ENCODE measurements around the gene CMBL. TPM values are rescaled to one million over a fixed set of nuclear protein-coding genes. Genes with fewer than 3 reads are reported as not detected.
A peak's percentile ranks its signal among the peaks of the same experiment; 100 is the strongest.

CMBL gene
- total RNA-seq, 2 donors from 2014 or later, result 10.4 to 20.5 TPM

- WGBS, 2 experiments (ENCODE audit: insufficient coverage in 1 of 2, insufficient read length in 1 of 2), result 31 to 35% methylated on average over 13 to 17 of the region's 17 CpGs
Observed at GRCh38 chr5:10283927-10284635, 23.6 kb downstream of the CMBL start.

GRCh38 chr5:10279925-10280720, 27.6 kb downstream of the CMBL start:
- Histone ChIP-seq H3K9me3 (ENCODE audit: control insufficient read depth, low read length) (no peaks in the 10 kb centered on the region), H3K9ac (ENCODE audit: extremely low read depth, low read length, poor library complexity, severe bottlenecking) (no peak overlapping the region), H3K36me3 (ENCODE audit: control insufficient read depth, insufficient read depth, low read length) (no peaks in the 10 kb centered on the region), H3K4me1 (ENCODE audit: control insufficient read depth, insufficient read depth, low read length) (no peaks in the 10 kb centered on the region), H3K4me3 (ENCODE audit: low read length) (no peak overlapping the region), H3K27me3 (ENCODE audit: control insufficient read depth, insufficient read depth, low read length, poor library complexity, severe bottlenecking) (no peaks in the 10 kb centered on the region), H3K27ac (ENCODE audit: low read depth, low read length) (no peak overlapping the region)
- TF ChIP-seq CTCF (conservative IDR thresholded peaks at IDR 0.05), result no peak
- Mint-ChIP-seq H3K27ac (no peak overlapping the region), H3K4me3 (no peak overlapping the region), H3K9me3 (no peaks in the 10 kb centered on the region), H3K4me1 (peaks cover 16% of the 10 kb centered on the region), H3K27me3 (ENCODE audit: insufficient read depth) (no peaks in the 10 kb centered on the region), H3K36me3 (ENCODE audit: low read depth) (no peaks in the 10 kb centered on the region)
- WGBS, 2 experiments (ENCODE audit: insufficient coverage in 1 of 2, insufficient read length in 1 of 2), result 77 to 90% methylated on average over 4 to 7 of the region's 7 CpGs
- DNase-seq, result no peak

More at GRCh38 chr5:10283927-10284635, 23.6 kb downstream of the CMBL start:
- Mint-ChIP-seq H3K27ac (no peak overlapping the region), H3K9me3 (no peaks in the 10 kb centered on the region), H3K4me3 (no peak overlapping the region), H3K27me3 (ENCODE audit: insufficient read depth) (no peaks in the 10 kb centered on the region), H3K36me3 (ENCODE audit: low read depth) (peaks cover 6% of the 10 kb centered on the region), H3K4me1 (peaks cover 6% of the 10 kb centered on the region)
- peak; percentile 95 for DNase-seq
- no peaks in the 10 kb centered on the region for H3K9me3 ChIP-seq (ENCODE audit: control insufficient read depth, low read length)
- no peak overlapping the region for H3K9ac ChIP-seq (ENCODE audit: extremely low read depth, low read length, poor library complexity, severe bottlenecking)
- peak overlapping the region; percentile 71 for H3K27ac ChIP-seq (ENCODE audit: low read depth, low read length)
- no peaks in the 10 kb centered on the region for H3K36me3 ChIP-seq (ENCODE audit: control insufficient read depth, insufficient read depth, low read length)
- TF ChIP-seq CTCF (conservative IDR thresholded peaks at IDR 0.05), result peak; percentile 98
- no peak overlapping the region for H3K4me3 ChIP-seq (ENCODE audit: low read length)
- H3K4me1 ChIP-seq (ENCODE audit: control insufficient read depth, insufficient read depth, low read length), result no peaks in the 10 kb centered on the region
- no peaks in the 10 kb centered on the region for H3K27me3 ChIP-seq (ENCODE audit: control insufficient read depth, insufficient read depth, low read length, poor library complexity, severe bottlenecking)

GRCh38 chr5:10279328-10279727, 28.4 kb downstream of the CMBL start:
- H3K27ac Mint-ChIP-seq, result no peak overlapping the region
- no peak for TF ChIP-seq CTCF (conservative IDR thresholded peaks at IDR 0.05)
- no peaks in the 10 kb centered on the region for H3K9me3 Mint-ChIP-seq
- Histone ChIP-seq H3K27ac (ENCODE audit: low read depth, low read length) (no peak overlapping the region), H3K4me3 (ENCODE audit: low read length) (no peak overlapping the region), H3K9me3 (ENCODE audit: control insufficient read depth, low read length) (no peaks in the 10 kb centered on the region), H3K27me3 (ENCODE audit: control insufficient read depth, insufficient read depth, low read length, poor library complexity, severe bottlenecking) (no peaks in the 10 kb centered on the region), H3K9ac (ENCODE audit: extremely low read depth, low read length, poor library complexity, severe bottlenecking) (no peak overlapping the region), H3K36me3 (ENCODE audit: control insufficient read depth, insufficient read depth, low read length) (no peaks in the 10 kb centered on the region), H3K4me1 (ENCODE audit: control insufficient read depth, insufficient read depth, low read length) (no peaks in the 10 kb centered on the region)
- no peaks in the 10 kb centered on the region for H3K36me3 Mint-ChIP-seq (ENCODE audit: low read depth)
- peaks cover 17% of the 10 kb centered on the region for H3K4me1 Mint-ChIP-seq
- whole genome bisulfite sequencing, 2 experiments (ENCODE audit: insufficient coverage in 1 of 2, insufficient read length in 1 of 2), result 93 to 100% methylated on average over 1 to 3 of the region's 4 CpGs
- no peak overlapping the region for H3K4me3 Mint-ChIP-seq
- no peak for DNase-seq
- no peaks in the 10 kb centered on the region for H3K27me3 Mint-ChIP-seq (ENCODE audit: insufficient read depth)
